ENCODE results near the gene CEACAM19. TPM values are rescaled to one million over a fixed set of nuclear protein-coding genes. Genes with fewer than 3 reads are reported as not detected.
"Not testable (repeated sequence)": the region's sequence is repeated elsewhere in the genome, so short reads cannot be mapped to it uniquely, and the experiment has no call there.

CEACAM19 gene
- total RNA-seq, 1 experiment from 2014 or later: 1.2 TPM

DNA sequence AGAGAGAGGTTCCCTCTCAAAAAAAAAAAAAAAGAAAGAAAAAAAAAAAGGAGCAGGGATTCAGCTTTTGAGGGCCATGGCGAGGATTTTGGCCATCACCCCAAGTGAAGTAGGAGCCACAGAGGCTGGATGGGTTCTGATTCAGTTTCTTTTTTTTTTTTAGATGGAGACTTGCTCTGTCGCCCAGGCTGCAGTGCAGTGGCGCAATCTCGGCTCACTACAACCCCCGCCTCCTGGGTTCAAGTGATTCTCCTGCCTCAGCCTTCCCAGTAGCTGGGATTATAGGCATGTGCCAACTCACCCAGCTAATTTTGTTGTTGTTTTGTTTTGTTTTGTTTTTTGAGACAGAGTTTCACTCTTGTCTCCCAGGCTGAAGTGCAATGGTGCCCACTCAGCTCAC, 50.1 kb downstream of the CEACAM19 start:
- H3K27ac ChIP-seq (ENCODE audit: low read length); H3K27me3 ChIP-seq (ENCODE audit: control insufficient read depth, insufficient read depth, low read length); H3K36me3 ChIP-seq (ENCODE audit: control insufficient read depth, insufficient read depth, low read length); DNase-seq (ENCODE audit: low read depth, low spot score); ATAC-seq; in situ Hi-C loops (cut with HindIII; ENCODE audit: low pct_unique_long_range_greater_than_20kb, low sequenced_read_pairs); H3K9me3 ChIP-seq (ENCODE audit: control insufficient read depth, insufficient read depth, low read depth, low read length); H3K4me3 ChIP-seq (ENCODE audit: low read depth in 2 of 2, low read length in 2 of 2); BruUV-seq (replicated peaks): not testable (repeated sequence)
- POLR2A ChIA-PET: interaction anchor here (0.6 to 0.7 kb wide), 3 partner anchors 14 to 123 kb away, joined by 3 to 7 read pairs (median 3); no protein-coding TSS in a partner anchor
- CTCF ChIA-PET: interaction anchor here (0.6 kb wide), 1 partner anchor 151 kb away, joined by 5 read pairs; no protein-coding TSS in a partner anchor
- peaks cover 54% of the 10 kb centered on the region for H3K4me1 ChIP-seq (ENCODE audit: control insufficient read depth, insufficient read depth, low read length)
- intact Hi-C loops (cut with micrococcal nuclease; ENCODE audit: unreplicated experiment): loop anchor here (5.0 kb wide), 1 partner anchor 34 kb away; no protein-coding TSS in a partner anchor

DNA sequence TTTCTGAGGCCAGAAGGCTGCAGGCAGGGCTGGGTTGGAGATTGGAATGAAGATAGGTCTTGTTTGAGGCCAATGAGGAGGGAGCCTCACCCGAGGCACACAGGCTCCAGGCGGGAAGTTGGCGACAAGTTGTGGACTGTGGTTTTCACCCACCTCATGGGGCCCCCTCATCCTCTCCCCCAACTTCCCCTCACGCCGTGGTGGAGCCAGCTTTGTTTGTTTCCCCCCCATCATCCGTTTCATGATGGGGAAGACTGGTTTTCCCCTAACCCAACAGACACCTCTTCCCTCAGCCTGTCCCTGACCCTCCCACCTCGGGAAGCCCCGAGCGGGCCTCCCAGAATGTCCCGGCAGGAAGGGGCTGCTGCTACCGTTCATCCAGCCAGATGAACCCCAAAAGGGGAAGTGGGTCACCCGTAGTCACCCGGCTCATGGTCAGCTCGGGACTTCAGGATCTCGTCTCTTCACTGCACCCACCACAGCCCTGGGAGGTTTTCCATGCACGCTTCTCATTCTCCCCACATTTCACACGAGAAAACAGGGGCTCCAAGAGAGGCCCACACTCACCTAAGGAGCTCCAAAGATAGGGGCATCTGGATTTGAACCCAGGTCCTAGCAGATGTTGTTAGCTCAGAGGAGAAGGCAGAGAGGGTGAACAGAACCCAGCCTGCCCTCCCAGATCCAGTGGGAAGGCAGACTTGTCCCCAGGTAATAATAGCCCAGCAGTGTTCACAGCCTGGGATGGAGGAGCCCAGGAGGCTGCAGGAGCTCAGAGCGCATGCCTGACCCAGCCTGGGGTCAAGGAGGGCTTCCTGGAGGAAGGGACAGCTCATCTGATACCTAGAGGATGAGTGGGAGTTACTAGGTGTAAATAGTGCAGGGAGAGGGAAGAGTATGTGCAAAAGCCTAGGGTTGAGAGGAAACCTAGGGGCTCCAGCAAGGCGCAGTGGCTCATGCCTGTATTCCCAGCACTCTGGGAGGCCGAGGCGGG, 51.1 kb downstream of the CEACAM19 start:
- BruUV-seq (replicated peaks): no TSS peak
- TF ChIP-seq CTCF (IDR thresholded peaks at IDR 0.05) (no peak), POLR2AphosphoS5 (IDR thresholded peaks at IDR 0.05; ENCODE audit: low read depth, low read length) (no peak), SIN3A (IDR thresholded peaks at IDR 0.05; ENCODE audit: borderline replicate concordance, insufficient read depth, low read depth, low read length) (no peak), TCF7L2 (IDR thresholded peaks at IDR 0.05; ENCODE audit: low read depth, low read length) (no peak), REST (IDR thresholded peaks at IDR 0.05; ENCODE audit: insufficient read depth in 1 of 2, low read depth in 2 of 2, low read length in 1 of 2) (no peak)
- no peak overlapping the region for H3K4me3 ChIP-seq (ENCODE audit: low read depth in 2 of 2, low read length in 2 of 2)
- in situ Hi-C loops (cut with HindIII; ENCODE audit: low pct_unique_long_range_greater_than_20kb, low sequenced_read_pairs) (no loop called here), intact Hi-C loops (cut with micrococcal nuclease; ENCODE audit: unreplicated experiment) (loop anchor here (5.0 kb wide), 1 partner anchor 35 kb away; no protein-coding TSS in a partner anchor)
- H3K27ac ChIP-seq (ENCODE audit: low read length): peak overlapping the region; percentile 77
- H3K9me3 ChIP-seq (ENCODE audit: control insufficient read depth, insufficient read depth, low read depth, low read length): no peaks in the 10 kb centered on the region
- no peak for DNase-seq (ENCODE audit: low read depth, low spot score)
- CTCF ChIA-PET: interaction anchor here (0.6 to 3.1 kb wide), 4 partner anchors 13 to 83 kb away, joined by 3 to 22 read pairs (median 7); no protein-coding TSS in a partner anchor
- H3K36me3 ChIP-seq (ENCODE audit: control insufficient read depth, insufficient read depth, low read length): no peaks in the 10 kb centered on the region
- no peak for ATAC-seq
- POLR2A ChIA-PET: interaction anchor here (0.6 kb wide), 1 partner anchor 124 kb away, joined by 4 read pairs; the partner anchor contains the start of gene NECTIN2
- H3K4me1 ChIP-seq (ENCODE audit: control insufficient read depth, insufficient read depth, low read length): peaks cover 54% of the 10 kb centered on the region
- H3K27me3 ChIP-seq (ENCODE audit: control insufficient read depth, insufficient read depth, low read length): no peaks in the 10 kb centered on the region
